Kidney (tissue), 14 donors: ENCODE results near the gene OR51A4. TPM values are rescaled to one million over a fixed set of nuclear protein-coding genes. Genes with fewer than 3 reads are reported as not detected.

ENCODE experiments used
- DNase-seq, 5 donors: peaks; one replicate each; pipeline ENCODE4 v3.0.0-alpha.2; 2013 to 2020
- FAIRE-seq: peaks from 2 replicates; lab custom pipeline; 2012; peaks lifted over from hg19 to GRCh38; lab: Jason Lieb, UNC
- H3K27ac ChIP-seq, 2 donors: one replicate each; pipeline ENCODE4 v1.7.0; 2013; ENCODE audit warnings: low read depth in 2 of 2, low read length in 2 of 2, inconsistent platforms in 1 of 2
- H3K27me3 ChIP-seq: one replicate; pipeline ENCODE4 v1.7.1; 2013; ENCODE audit warnings: low read length, inconsistent platforms; ENCODE audit not compliant: control insufficient read depth, insufficient read depth
- H3K36me3 ChIP-seq, 3 donors: one replicate each; pipeline versions ENCODE4 v1.7.0 to v1.7.1; 2013; ENCODE audit warnings: low read length in 3 of 3, control low read depth in 1 of 3, inconsistent platforms in 1 of 3; ENCODE audit not compliant: insufficient read depth in 3 of 3, control insufficient read depth in 2 of 3
- H3K4me1 ChIP-seq, 3 donors: one replicate each; pipeline versions ENCODE4 v1.7.0 to v1.7.1; 2013; ENCODE audit warnings: low read length in 3 of 3, inconsistent platforms in 1 of 3, low read depth in 1 of 3; ENCODE audit not compliant: control insufficient read depth in 2 of 3, insufficient read depth in 2 of 3
- H3K4me3 ChIP-seq, 3 donors: one replicate each; pipeline versions ENCODE4 v1.7.0 to v1.8.1; 2013; ENCODE audit warnings: low read length in 3 of 3, control low read depth in 1 of 3, inconsistent platforms in 1 of 3
- H3K9ac ChIP-seq, 3 donors: one replicate each; pipeline versions ENCODE4 v1.7.0 to v1.7.1; 2013; ENCODE audit warnings: low read length in 3 of 3, control low read depth in 1 of 3, inconsistent platforms in 1 of 3
- H3K9me3 ChIP-seq, 3 donors: one replicate each; pipeline versions ENCODE4 v1.7.0 to v1.7.1; 2013; ENCODE audit warnings: low read length in 3 of 3, control low read depth in 1 of 3, inconsistent platforms in 1 of 3; ENCODE audit not compliant: control insufficient read depth in 2 of 3, insufficient read depth in 1 of 3
- intact Hi-C: fragments of 100-400 bp; cut with DNase I; formaldehyde crosslinking; loops from one replicate; pipeline ENCODE4 v1.11.1; 2022
- polyA plus RNA-seq: library from polyadenylated mRNA; stranded (reverse); fragments of 350-450 nt; fragmentation: Illumina TruSeq; extraction: RNeasy Lipid Tissue Mini Kit (QIAGEN cat#74804); gene quantifications from one replicate; pipeline ENCODE4 v1.2.3, GENCODE V29; 2014; ENCODE audit warnings: low read depth, low replicate concordance; ENCODE audit not compliant: insufficient read depth
- total RNA-seq: library from RNA; stranded (reverse); fragmentation: NEBNext Ultra II Directional; extraction: Animal tissue kit (Norgen Biotek cat#: 25700); gene quantifications from one replicate; pipeline ENCODE4 v1.2.1, GENCODE V29; 2021
- TF ChIP-seq, protein P1 (sequence below): IDR thresholded peaks from 3 replicates; pipeline ENCODE4 v1.5.1; 2012; ENCODE audit warnings: mild to moderate bottlenecking, moderate library complexity, borderline replicate concordance; ENCODE audit not compliant: insufficient read depth; ENCODE audit errors: extremely low read depth
- donor health status: control.
- donor health status: control.
- donor health status: control.
- donor health status: control.
- donor health status: control.
- donor health status: DM: yes; HTN: yes; CAD: no.
- donor health status: Normal renal cell carcinoma (clear cell type).

Gene OR51A4
- total and polyA plus RNA-seq, 2 donors from 2014 or later, result not detected

DNA sequence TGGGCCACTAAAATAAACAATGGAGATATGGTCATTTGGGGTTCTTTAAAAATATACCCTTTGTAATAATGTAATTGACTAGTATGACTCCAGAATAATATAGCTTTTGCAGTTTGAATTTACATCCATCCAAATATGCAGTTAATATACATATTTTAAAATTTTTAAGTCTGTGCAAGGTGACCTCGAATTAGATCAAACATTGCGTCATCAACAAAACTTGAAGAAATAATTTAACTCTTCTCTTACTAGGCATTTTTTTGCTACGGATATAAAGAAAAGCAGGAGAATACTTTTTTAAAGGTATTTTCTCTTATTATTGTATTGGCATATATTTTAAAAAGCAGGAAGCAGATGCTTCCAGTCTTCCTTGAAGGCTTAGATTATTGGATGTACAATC is 10.7 kb downstream of the OR51A4 start:
- no peaks in the 10 kb centered on the region for H3K36me3 ChIP-seq
- DNase-seq, result no peak
- intact Hi-C loops, result no loop called here
- H3K27me3 ChIP-seq, result no peaks in the 10 kb centered on the region
- H3K4me1 ChIP-seq, result no peaks in the 10 kb centered on the region
- no peak overlapping the region for H3K4me3 ChIP-seq
- FAIRE-seq, result no peak
- H3K27ac ChIP-seq, result no peak overlapping the region
- H3K9me3 ChIP-seq, result peaks cover 0 to 2% (median 0%) of the 10 kb centered on the region in 3 donors
- no peak overlapping the region for H3K9ac ChIP-seq
- TF ChIP-seq, protein P1, sequence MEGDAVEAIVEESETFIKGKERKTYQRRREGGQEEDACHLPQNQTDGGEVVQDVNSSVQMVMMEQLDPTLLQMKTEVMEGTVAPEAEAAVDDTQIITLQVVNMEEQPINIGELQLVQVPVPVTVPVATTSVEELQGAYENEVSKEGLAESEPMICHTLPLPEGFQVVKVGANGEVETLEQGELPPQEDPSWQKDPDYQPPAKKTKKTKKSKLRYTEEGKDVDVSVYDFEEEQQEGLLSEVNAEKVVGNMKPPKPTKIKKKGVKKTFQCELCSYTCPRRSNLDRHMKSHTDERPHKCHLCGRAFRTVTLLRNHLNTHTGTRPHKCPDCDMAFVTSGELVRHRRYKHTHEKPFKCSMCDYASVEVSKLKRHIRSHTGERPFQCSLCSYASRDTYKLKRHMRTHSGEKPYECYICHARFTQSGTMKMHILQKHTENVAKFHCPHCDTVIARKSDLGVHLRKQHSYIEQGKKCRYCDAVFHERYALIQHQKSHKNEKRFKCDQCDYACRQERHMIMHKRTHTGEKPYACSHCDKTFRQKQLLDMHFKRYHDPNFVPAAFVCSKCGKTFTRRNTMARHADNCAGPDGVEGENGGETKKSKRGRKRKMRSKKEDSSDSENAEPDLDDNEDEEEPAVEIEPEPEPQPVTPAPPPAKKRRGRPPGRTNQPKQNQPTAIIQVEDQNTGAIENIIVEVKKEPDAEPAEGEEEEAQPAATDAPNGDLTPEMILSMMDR, result no peak

GRCh38 chr11:4932751-4933150 is 14.7 kb downstream of the OR51A4 start:
- TF ChIP-seq, protein P1, result no peak
- no peak overlapping the region for H3K9ac ChIP-seq
- no peaks in the 10 kb centered on the region for H3K27me3 ChIP-seq
- DNase-seq (no peak), FAIRE-seq (no peak)
- no peaks in the 10 kb centered on the region for H3K4me1 ChIP-seq
- H3K36me3 ChIP-seq, result no peaks in the 10 kb centered on the region
- no peak overlapping the region for H3K4me3 ChIP-seq
- intact Hi-C loops, result no loop called here
- peaks cover 0 to 2% (median 0%) of the 10 kb centered on the region in 3 donors for H3K9me3 ChIP-seq
- no peak overlapping the region for H3K27ac ChIP-seq

DNA sequence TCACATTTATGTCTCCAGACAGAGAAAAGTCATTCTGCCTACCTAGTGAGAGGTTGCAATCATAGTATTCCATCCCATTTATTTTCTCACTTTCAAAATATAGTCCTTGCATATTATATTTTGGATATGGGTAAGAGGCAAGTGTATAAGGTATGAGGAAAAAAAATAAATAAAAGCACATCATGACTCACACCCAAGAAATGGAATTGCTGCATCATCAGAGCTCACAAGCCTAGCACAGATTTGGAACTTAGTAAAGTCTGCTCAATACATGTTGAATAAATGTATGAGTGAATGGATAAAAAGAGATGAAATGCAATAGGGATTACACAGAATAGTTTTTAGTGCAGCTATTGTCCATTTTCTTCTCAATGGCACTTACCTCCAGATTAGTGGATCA is 20.8 kb downstream of the OR51A4 start:
- H3K36me3 ChIP-seq, result no peaks in the 10 kb centered on the region
- TF ChIP-seq, protein P1, result no peak
- intact Hi-C loops, result no loop called here
- DNase-seq (no peak), FAIRE-seq (no peak)
- H3K27ac ChIP-seq, result no peak overlapping the region
- H3K9ac ChIP-seq, result no peak overlapping the region
- H3K4me3 ChIP-seq, result no peak overlapping the region
- no peaks in the 10 kb centered on the region for H3K9me3 ChIP-seq
- H3K27me3 ChIP-seq, result no peaks in the 10 kb centered on the region
- H3K4me1 ChIP-seq, result no peaks in the 10 kb centered on the region

- Histone ChIP-seq H3K27ac (no peak within 1 kb of the TSS), H3K9me3 (no peaks in the 10 kb centered on the region), H3K9ac (no peak within 1 kb of the TSS), H3K27me3 (no peaks in the 10 kb centered on the region), H3K4me1 (no peaks in the 10 kb centered on the region), H3K4me3 (no peak within 1 kb of the TSS), H3K36me3 (no peaks in the 10 kb centered on the region)
- intact Hi-C loops, result no loop called here
- DNase-seq, result no peak
- TF ChIP-seq, protein P1, result no peak
- FAIRE-seq, result no peak
Observed at GRCh38 chr11:4924239-4924638, 23.2 kb downstream of the OR51A4 start, which contains the start of gene OR51G1. Gene OR51G1, minus strand, starts transcription at chr11:4924339. Its CDS starts 0 bp downstream, at chr11:4924339.
